Heart left ventricle (tissue), 16 donors: ENCODE results near the gene GAB4. TPM values are rescaled to one million over a fixed set of nuclear protein-coding genes. Genes with fewer than 3 reads are reported as not detected.
A peak's percentile ranks its signal among the peaks of the same experiment; 100 is the strongest.
"Not testable (repeated sequence)": the region's sequence is repeated elsewhere in the genome, so short reads cannot be mapped to it uniquely, and the experiment has no call there.

Source experiments
- ATAC-seq, 4 donors: fragments of 200-7000 bp; cut with Tn5 transposase; one replicate each; pipeline ENCODE4 v1.9.1; 2020 to 2022; ENCODE audit warnings: moderate library complexity in 4 of 4, mild to moderate bottlenecking in 3 of 4, moderate number of reproducible peaks in 1 of 4
- DNase-seq, 5 donors: peaks; one replicate each; pipeline ENCODE4 v3.0.0-alpha.2; 2020
- H3K27ac ChIP-seq, 12 donors: fragments of 200-600 bp; sonication (generic) in 4 of 12; one replicate each; pipeline versions ENCODE4 v1.5.0 to v1.8.0; 2016 to 2022; ENCODE audit warnings: mild to moderate bottlenecking in 2 of 12
- H3K27me3 ChIP-seq, 9 donors: fragments of 200-600 bp; sonication (generic) in 2 of 9; one replicate each; pipeline versions ENCODE4 v1.5.1 to v1.8.0; 2016 to 2022; ENCODE audit warnings: mild to moderate bottlenecking in 3 of 9
- H3K36me3 ChIP-seq, 9 donors: fragments of 200-600 bp; sonication (generic) in 2 of 9; one replicate each; pipeline versions ENCODE4 v1.5.0 to v1.8.0; 2018 to 2022; ENCODE audit warnings: mild to moderate bottlenecking in 2 of 9
- H3K4me1 ChIP-seq, 12 donors: fragments of 200-600 bp; sonication (generic) in 4 of 12; one replicate each; pipeline versions ENCODE4 v1.5.0 to v1.8.0; 2016 to 2022; ENCODE audit warnings: mild to moderate bottlenecking in 3 of 12
- H3K4me3 ChIP-seq, 12 donors: fragments of 200-600 bp; sonication (generic) in 4 of 12; one replicate each; pipeline versions ENCODE4 v1.5.0 to v1.8.0; 2017 to 2022; ENCODE audit warnings: mild to moderate bottlenecking in 9 of 12, moderate library complexity in 4 of 12
- H3K9me3 ChIP-seq, 12 donors: fragments of 200-600 bp; sonication (generic) in 4 of 12; one replicate each; pipeline versions ENCODE4 v1.5.0 to v1.8.0; 2016 to 2022; ENCODE audit warnings: mild to moderate bottlenecking in 1 of 12
- CTCF ChIP-seq, 12 donors: fragments of 200-600 bp; sonication (generic) in 4 of 12; IDR thresholded peaks; one replicate each; pipeline versions ENCODE4 v1.5.0 to v1.8.0; 2018 to 2022; ENCODE audit warnings: antibody characterized with exemption in 12 of 12, mild to moderate bottlenecking in 5 of 12
- POLR2A ChIP-seq, 2 donors: fragments of 450-650 bp; IDR thresholded peaks; one replicate each; pipeline ENCODE4 v1.6.1; 2017; ENCODE audit warnings: antibody characterized with exemption in 2 of 2, mild to moderate bottlenecking in 2 of 2, moderate library complexity in 2 of 2
- WGBS, 4 donors: extraction: QIAGEN DNeasy Blood & Tissue Kit in 2 of 4; methylation state at CpG; one replicate each; pipeline versions ENCODE4 v1.1.5 to v1.1.7; 2013 to 2018; 5-methylcytosine and 5-hydroxymethylcytosine counted together
- intact Hi-C, 10 donors: fragments of 100-400 bp; cut with DNase I; formaldehyde crosslinking; loops; one replicate each; pipeline versions ENCODE4 v1.11.1 to v1.14.2; 2022
- polyA plus RNA-seq, 2 donors: library from polyadenylated mRNA; stranded (reverse); fragments of 200-250 nt; gene quantifications; one replicate each; pipeline ENCODE4 v1.2.3, GENCODE V29; 2013
- total RNA-seq, 9 donors: library from RNA; depleted of rRNA in 2 of 9; stranded (reverse); fragments of >200 nt in 2 of 9; fragmentation: NEBNext Ultra II Directional in 3 of 9; extraction: Animal tissue kit (Norgen Biotek cat#: 25700) in 3 of 9; gene quantifications; one replicate each; pipeline versions ENCODE4 v1.1.0 to v1.2.4, GENCODE V29; 2016 to 2023
- donor health status: ischemic (EF 13 %, LVEDD 7.1; RV severe dilation, severe dysfunction).
- donor health status: healthy with polysubstance abuse.
- donor health status: DM: no; HTN: yes; CAD: no.
- donor health status: DM: no; HTN: no; CAD: no.
- donor health status: ischemic (EF 25% LVEDD 6.9; RV normal size, moderate dysfunction).
- donor health status: ischemic (EF 25% LVEDD 5.7; RV mildly dilated, moderate dysfunction).
- donor health status: healthy.
- donor health status: DM: yes; HTN: yes; CAD: no.
- donor health status: ischemic (EF 35%, LVEDD 5.7; RV mildly dilated, moderate dysfunction).
- donor health status: nonischemic (EF 11% LVEDD 7.7; RV severe dilation, severe dysfunction).
- donor health status: DM: yes; HTN: yes; CAD: no.
- donor health status: PGD.
- donor health status: ischemic (EF 29% LVEDD 5.4; RV normal size, mild dysfunction).
- donor health status: nonischemic (EF 23%, LVEDD 6.1; RV moderate dilation, normal function).

Gene GAB4
- total and polyA plus RNA-seq, 11 donors, result not detected

- 50 to 64% (median 60%) methylated on average over 4 of the region's 4 CpGs for WGBS, 4 donors
- no peak for TF ChIP-seq POLR2A (IDR thresholded peaks at IDR 0.05)
- no peak for TF ChIP-seq CTCF (IDR thresholded peaks at IDR 0.05)
- intact Hi-C loops, result no loop called here
These were observed 27.2 kb upstream of the GAB4 start for GRCh38 chr22:17035246-17035645.

GRCh38 chr22:17034532-17034931 lies 26.5 kb upstream of the GAB4 start:
- DNase-seq, H3K27ac ChIP-seq, intact Hi-C loops, H3K4me1 ChIP-seq, H3K9me3 ChIP-seq, H3K36me3 ChIP-seq, ATAC-seq, H3K4me3 ChIP-seq: not testable (repeated sequence)
- peaks cover 0 to 35% (median 7%) of the 10 kb centered on the region in 9 donors for H3K27me3 ChIP-seq
- 79 to 87% (median 84%) methylated on average over 2 of the region's 2 CpGs for WGBS, 4 donors

More at GRCh38 chr22:17035246-17035645, 27.2 kb upstream of the GAB4 start:
- peak in 2 of 4 donors; percentile 25 to 40 for ATAC-seq
- no peaks in the 10 kb centered on the region for H3K36me3 ChIP-seq
- peaks cover 0 to 9% (median 0%) of the 10 kb centered on the region in 12 donors for H3K4me1 ChIP-seq
- H3K9me3 ChIP-seq, result no peaks in the 10 kb centered on the region
- DNase-seq, result no peak
- no peak overlapping the region for H3K27ac ChIP-seq
- H3K4me3 ChIP-seq, result no peak overlapping the region
- H3K27me3 ChIP-seq, result peaks cover 0 to 35% (median 7%) of the 10 kb centered on the region in 9 donors

GRCh38 chr22:17032277-17032676 lies 24.3 kb upstream of the GAB4 start:
- DNase-seq, intact Hi-C loops, H3K36me3 ChIP-seq, H3K4me1 ChIP-seq, H3K4me3 ChIP-seq, H3K27ac ChIP-seq, H3K9me3 ChIP-seq: not testable (repeated sequence)
- ATAC-seq, result peak in 1 of 4 donors; percentile 25
- H3K27me3 ChIP-seq, result peaks cover 0 to 30% (median 7%) of the 10 kb centered on the region in 9 donors
- 77 to 100% (median 82%) methylated on average over 2 of the region's 2 CpGs for WGBS, 4 donors

GRCh38 chr22:17024380-17024779 lies 16.4 kb upstream of the GAB4 start:
- H3K4me1 ChIP-seq, H3K4me3 ChIP-seq, H3K27me3 ChIP-seq, H3K36me3 ChIP-seq, H3K9me3 ChIP-seq, H3K27ac ChIP-seq, DNase-seq, intact Hi-C loops, ATAC-seq: not testable (repeated sequence)
- WGBS, 4 donors, result 62 to 72% (median 63%) methylated on average over 5 of the region's 5 CpGs

- H3K27ac ChIP-seq, intact Hi-C loops, H3K36me3 ChIP-seq, H3K9me3 ChIP-seq, H3K4me1 ChIP-seq, H3K4me3 ChIP-seq, ATAC-seq, DNase-seq: not testable (repeated sequence)
- H3K27me3 ChIP-seq, result peaks cover 0 to 31% (median 3%) of the 10 kb centered on the region in 9 donors
- WGBS, 4 donors, result 62 to 77% (median 75%) methylated on average over 6 of the region's 6 CpGs
These were observed 7.5 kb upstream of the GAB4 start for GRCh38 chr22:17015552-17015951.

- ATAC-seq, H3K36me3 ChIP-seq, H3K9me3 ChIP-seq, H3K4me1 ChIP-seq, H3K4me3 ChIP-seq, H3K27ac ChIP-seq, DNase-seq, intact Hi-C loops: not testable (repeated sequence)
- 52 to 70% (median 67%) methylated on average over 3 of the region's 3 CpGs for whole genome bisulfite sequencing, 4 donors
- peaks cover 0 to 32% (median 0%) of the 10 kb centered on the region in 9 donors for H3K27me3 ChIP-seq
These were observed 6.0 kb upstream of the GAB4 start for GRCh38 chr22:17014101-17014440.

- Histone ChIP-seq H3K4me1 (no peaks in the 10 kb centered on the region), H3K27ac (no peak overlapping the region), H3K9me3 (peaks cover 0 to 4% (median 0%) of the 10 kb centered on the region in 12 donors), H3K36me3 (no peaks in the 10 kb centered on the region), H3K4me3 (no peak overlapping the region), H3K27me3 (peaks cover 0 to 32% (median 0%) of the 10 kb centered on the region in 9 donors)
- TF ChIP-seq CTCF (IDR thresholded peaks at IDR 0.05) (no peak), POLR2A (IDR thresholded peaks at IDR 0.05) (no peak)
- 84 to 95% (median 91%) methylated on average over 2 of the region's 2 CpGs for WGBS, 4 donors
- no peak for DNase-seq
- no peak for ATAC-seq
- intact Hi-C loops, result no loop called here
These were observed 5.5 kb upstream of the GAB4 start for GRCh38 chr22:17013396-17014100.
